HFF-Myc (cell line): ENCODE data around the gene MTMR11.
"Not testable (repeated sequence)": the region's sequence is repeated elsewhere in the genome, so short reads cannot be mapped to it uniquely, and the experiment has no call there.

ENCODE experiments used
- DNase-seq: peaks from one replicate; pipeline ENCODE4 v3.0.0-alpha.2; 2011; ENCODE audit warnings: low read depth; ENCODE audit errors: extremely low read depth
- H3K4me3 ChIP-seq: replicated peaks from 2 replicates; pipeline ENCODE4 v1.5.1; 2011; ENCODE audit warnings: low read depth, mild to moderate bottlenecking, control low read depth, low read length
- TF ChIP-seq, protein P1 (sequence below): IDR thresholded peaks from 2 replicates; pipeline ENCODE4 v1.5.1; 2012; ENCODE audit warnings: mild to moderate bottlenecking, low read depth, low read length, control low read depth; ENCODE audit errors: missing control alignments

Gene MTMR11

DNA sequence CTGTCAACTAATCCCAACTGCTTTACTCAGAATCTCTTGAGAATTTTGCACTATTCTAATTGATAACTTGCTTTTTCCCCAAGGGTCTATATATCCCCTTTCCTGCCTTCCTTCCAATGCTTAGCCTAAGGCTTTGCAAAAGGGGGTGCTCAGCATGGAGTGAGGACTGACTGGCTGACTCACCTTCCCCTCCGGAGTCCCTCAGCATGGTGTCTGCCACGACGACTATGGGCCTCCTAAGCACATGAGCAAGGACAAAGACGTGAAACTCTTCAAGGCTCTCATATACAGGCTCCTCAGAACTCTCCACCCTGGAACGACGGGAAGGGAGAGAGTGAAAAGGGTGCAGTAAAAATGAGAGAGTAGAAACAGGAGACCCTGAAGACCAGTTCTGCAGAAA is 13.2 kb upstream of the MTMR11 start:
- TF ChIP-seq, protein P1, sequence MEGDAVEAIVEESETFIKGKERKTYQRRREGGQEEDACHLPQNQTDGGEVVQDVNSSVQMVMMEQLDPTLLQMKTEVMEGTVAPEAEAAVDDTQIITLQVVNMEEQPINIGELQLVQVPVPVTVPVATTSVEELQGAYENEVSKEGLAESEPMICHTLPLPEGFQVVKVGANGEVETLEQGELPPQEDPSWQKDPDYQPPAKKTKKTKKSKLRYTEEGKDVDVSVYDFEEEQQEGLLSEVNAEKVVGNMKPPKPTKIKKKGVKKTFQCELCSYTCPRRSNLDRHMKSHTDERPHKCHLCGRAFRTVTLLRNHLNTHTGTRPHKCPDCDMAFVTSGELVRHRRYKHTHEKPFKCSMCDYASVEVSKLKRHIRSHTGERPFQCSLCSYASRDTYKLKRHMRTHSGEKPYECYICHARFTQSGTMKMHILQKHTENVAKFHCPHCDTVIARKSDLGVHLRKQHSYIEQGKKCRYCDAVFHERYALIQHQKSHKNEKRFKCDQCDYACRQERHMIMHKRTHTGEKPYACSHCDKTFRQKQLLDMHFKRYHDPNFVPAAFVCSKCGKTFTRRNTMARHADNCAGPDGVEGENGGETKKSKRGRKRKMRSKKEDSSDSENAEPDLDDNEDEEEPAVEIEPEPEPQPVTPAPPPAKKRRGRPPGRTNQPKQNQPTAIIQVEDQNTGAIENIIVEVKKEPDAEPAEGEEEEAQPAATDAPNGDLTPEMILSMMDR: no peak
- no peak overlapping the region for H3K4me3 ChIP-seq
- no peak for DNase-seq

DNA sequence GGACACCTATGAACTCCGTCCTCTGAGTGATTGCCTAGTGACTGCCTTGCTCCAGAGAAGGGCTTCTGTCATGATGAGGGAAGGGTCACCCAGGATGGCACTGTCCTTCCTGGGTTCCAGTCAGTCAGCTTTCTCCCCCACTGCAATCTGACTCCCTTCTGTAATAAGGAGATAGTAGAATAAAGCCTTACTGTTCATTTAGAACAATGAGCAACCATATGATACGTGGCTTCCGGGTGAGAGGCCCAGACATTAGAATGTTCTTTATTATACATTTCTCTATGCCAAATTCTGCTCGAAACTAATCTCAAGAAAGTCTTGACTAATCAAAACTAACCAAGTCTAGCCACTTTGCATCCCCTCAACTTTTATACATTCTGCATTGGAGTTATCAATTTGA is 8.5 kb upstream of the MTMR11 start:
- no peak for DNase-seq
- TF ChIP-seq, protein P1: no peak
- H3K4me3 ChIP-seq: no peak overlapping the region

DNA sequence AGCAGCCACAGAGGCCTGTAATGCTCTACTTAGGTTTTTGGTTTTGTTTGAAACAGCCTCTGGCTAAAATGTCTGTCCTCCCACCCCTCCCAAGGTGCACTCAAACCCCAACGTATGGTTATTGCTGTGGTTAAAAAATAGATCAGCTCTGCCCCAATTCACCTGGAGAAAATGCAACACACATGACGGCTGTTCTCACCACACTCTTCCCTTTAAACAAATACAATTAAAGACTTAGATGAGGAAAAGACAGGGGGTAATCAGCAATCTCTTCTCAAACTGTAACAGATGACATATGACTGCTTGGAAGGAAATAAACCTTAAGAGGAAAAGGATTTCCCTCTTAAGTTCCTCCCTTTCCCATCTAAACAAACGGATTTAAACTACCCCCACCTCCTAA is 6.2 kb upstream of the MTMR11 start:
- H3K4me3 ChIP-seq: no peak overlapping the region
- DNase-seq: no peak
- TF ChIP-seq, protein P1: no peak

DNA sequence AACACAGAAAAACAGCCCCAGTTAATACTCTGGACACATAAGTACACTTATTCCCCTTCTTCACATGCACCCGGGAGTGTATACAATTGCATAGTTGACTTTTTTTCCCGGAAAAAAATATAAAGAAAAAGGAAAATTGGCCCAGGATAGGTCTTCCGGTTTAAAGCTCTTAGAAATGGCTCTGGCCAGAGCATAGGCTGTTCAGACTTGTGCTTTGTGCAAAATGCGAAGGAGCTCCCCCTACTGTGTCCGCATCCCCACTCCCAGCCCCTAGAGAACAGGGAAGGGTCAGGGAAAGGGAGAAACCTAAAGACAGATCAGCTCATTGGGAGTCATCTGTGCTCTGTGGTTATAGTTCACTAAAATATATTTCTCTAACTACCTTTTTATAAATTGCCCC is 5.5 kb upstream of the MTMR11 start:
- DNase-seq: no peak
- TF ChIP-seq, protein P1: peak; percentile 40
- no peak overlapping the region for H3K4me3 ChIP-seq

DNA sequence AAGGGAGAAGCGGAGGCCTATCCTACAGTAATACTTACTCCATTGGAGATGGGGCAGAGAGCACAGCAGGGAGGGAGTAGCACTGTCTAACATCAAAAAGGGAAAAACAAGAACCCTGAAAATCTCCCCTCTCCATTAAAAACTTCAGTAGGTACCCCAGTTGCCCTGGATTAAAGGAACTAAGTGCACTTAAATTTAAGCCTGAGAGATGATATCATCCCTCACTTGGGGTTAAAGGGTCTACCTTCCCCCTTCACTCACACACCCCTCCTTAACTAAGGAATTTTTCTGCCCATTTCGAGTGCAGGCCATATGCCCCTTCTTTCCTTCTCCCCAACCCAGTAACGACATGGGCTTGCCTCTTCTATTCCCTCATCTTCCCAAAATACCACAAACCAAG is 3.7 kb upstream of the MTMR11 start:
- no peak for DNase-seq
- no peak overlapping the region for H3K4me3 ChIP-seq
- TF ChIP-seq, protein P1: no peak

DNA sequence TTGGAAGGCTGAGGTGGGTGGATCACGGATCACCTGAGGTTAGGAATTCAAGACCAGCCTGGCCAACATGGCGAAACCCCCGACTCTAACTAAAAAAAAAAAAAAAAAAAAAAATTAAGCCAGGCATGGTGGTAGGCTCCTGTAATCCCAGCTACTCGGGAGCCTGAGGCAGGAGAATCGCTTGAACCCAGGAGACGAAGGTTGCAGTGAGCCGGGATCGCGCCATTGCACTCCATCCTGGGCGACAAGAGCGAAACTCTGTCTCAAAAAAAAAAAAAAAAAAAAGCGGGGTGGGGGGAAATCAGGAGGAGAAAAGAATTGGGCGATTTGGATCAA is 2.0 kb upstream of the MTMR11 start:
- DNase-seq: not testable (repeated sequence)
- peak overlapping the region; percentile 19 for H3K4me3 ChIP-seq

DNA sequence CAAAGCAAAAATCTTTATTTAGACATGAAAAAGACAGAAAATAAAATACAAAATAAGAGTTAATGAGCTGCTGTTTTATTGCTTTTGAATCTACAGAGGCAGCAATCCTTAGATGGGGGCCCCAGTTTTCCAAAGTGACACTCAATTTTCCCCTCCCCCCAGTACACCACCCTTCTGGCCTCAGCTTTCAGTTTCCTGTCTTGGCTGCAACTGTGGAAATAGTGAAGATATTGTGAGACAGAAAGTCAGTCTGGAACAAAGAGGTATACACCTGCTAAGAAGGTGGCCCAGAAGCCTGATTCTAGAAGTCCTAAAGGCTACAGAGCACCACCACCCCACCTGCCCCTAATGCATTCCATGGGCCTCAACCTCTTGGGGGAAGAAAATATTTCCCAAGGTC is 1.1 kb upstream of the MTMR11 start:
- TF ChIP-seq, protein P1: no peak
- no peak overlapping the region for H3K4me3 ChIP-seq
- no peak for DNase-seq
